CD4-positive, alpha-beta T cell treated with Interleukin-12 subunit alpha and Interleukin-12 subunit beta, for 1 hour (primary cell): Measurements from ENCODE around the gene KIR3DL2.
A peak's percentile ranks its signal among the peaks of the same experiment; 100 is the strongest.
"Not testable (repeated sequence)": the region's sequence is repeated elsewhere in the genome, so short reads cannot be mapped to it uniquely, and the experiment has no call there.

Source experiments
- DNase-seq: peaks from one replicate; pipeline ENCODE4 v3.0.0-alpha.2; 2020

Gene KIR3DL2

GRCh38 chr19:54850061-54850640, at the start of gene KIR3DL2:
Gene KIR3DL2 (plus strand): TSS chr19:54850443. CDS start chr19:54850476, 33 bp downstream.
- peak; percentile 9 for DNase-seq

- DNase-seq: peak; percentile 8
Measured at GRCh38 chr19:54803410-54803809, 46.8 kb upstream of the KIR3DL2 start, which contains the start of gene KIR2DL4. Gene KIR2DL4 (plus strand): TSS chr19:54803610. CDS start chr19:54803652, 42 bp downstream.

GRCh38 chr19:54804101-54804500, 46.1 kb upstream of the KIR3DL2 start:
- DNase-seq: no peak

GRCh38 chr19:54804571-54804970, 45.7 kb upstream of the KIR3DL2 start:
- DNase-seq: no peak

- no peak for DNase-seq
Measured at GRCh38 chr19:54805665-54806515, 44.4 kb upstream of the KIR3DL2 start.

GRCh38 chr19:54806516-54806838, 43.8 kb upstream of the KIR3DL2 start:
- no peak for DNase-seq

- DNase-seq: not testable (repeated sequence)
Measured at GRCh38 chr19:54814571-54814970, 35.7 kb upstream of the KIR3DL2 start.

GRCh38 chr19:54816251-54816650, 34.0 kb upstream of the KIR3DL2 start, which contains the start of gene KIR3DL1:
Gene KIR3DL1 (plus strand): TSS chr19:54816468.
- not testable (repeated sequence) for DNase-seq

- no peak for DNase-seq
Measured at GRCh38 chr19:54817670-54818536, 32.3 kb upstream of the KIR3DL2 start.

GRCh38 chr19:54824416-54824815, 25.8 kb upstream of the KIR3DL2 start:
- DNase-seq: not testable (repeated sequence)

- DNase-seq: not testable (repeated sequence)
Measured at GRCh38 chr19:54825326-54825725, 24.9 kb upstream of the KIR3DL2 start.

- DNase-seq: not testable (repeated sequence)
Measured at GRCh38 chr19:54828064-54828463, 22.2 kb upstream of the KIR3DL2 start.

- not testable (repeated sequence) for DNase-seq
Measured at GRCh38 chr19:54832496-54832895, 17.7 kb upstream of the KIR3DL2 start, which contains the start of gene KIR2DS4. Gene KIR2DS4 (plus strand): TSS chr19:54832676.

GRCh38 chr19:54835126-54835525, 15.1 kb upstream of the KIR3DL2 start:
- DNase-seq: not testable (repeated sequence)

GRCh38 chr19:54837522-54837921, 12.7 kb upstream of the KIR3DL2 start:
- not testable (repeated sequence) for DNase-seq

GRCh38 chr19:54843171-54843570, 7.1 kb upstream of the KIR3DL2 start:
- not testable (repeated sequence) for DNase-seq

GRCh38 chr19:54850930-54851329, 687 bp downstream of the KIR3DL2 start:
- no peak for DNase-seq

GRCh38 chr19:54851353-54851752, 1.1 kb downstream of the KIR3DL2 start:
- DNase-seq: no peak

- DNase-seq: not testable (repeated sequence)
Measured at GRCh38 chr19:54855241-54855640, 5.0 kb downstream of the KIR3DL2 start.

- not testable (repeated sequence) for DNase-seq
Measured at GRCh38 chr19:54858476-54858875, 8.2 kb downstream of the KIR3DL2 start.

GRCh38 chr19:54859421-54859820, 9.2 kb downstream of the KIR3DL2 start:
- not testable (repeated sequence) for DNase-seq

GRCh38 chr19:54863459-54863858, 13.2 kb downstream of the KIR3DL2 start:
- DNase-seq: not testable (repeated sequence)

GRCh38 chr19:54871696-54872095, 21.5 kb downstream of the KIR3DL2 start:
- no peak for DNase-seq
